ENCODE results near the gene ZNF622.
A peak's percentile ranks its signal among the peaks of the same experiment; 100 is the strongest.
"Not testable (repeated sequence)": the region's sequence is repeated elsewhere in the genome, so short reads cannot be mapped to it uniquely, and the experiment has no call there.

Gene ZNF622

GRCh38 chr5:16480144-16480543, 14.5 kb upstream of the ZNF622 start:
- no peaks in the 10 kb centered on the region for H3K4me1 ChIP-seq (ENCODE audit: insufficient read depth, low read length)
- no peak overlapping the region for H3K27ac ChIP-seq (ENCODE audit: low read depth, low read length)
- H3K27me3 ChIP-seq (ENCODE audit: insufficient read depth, low read length): no peaks in the 10 kb centered on the region
- no peak overlapping the region for H3K4me3 ChIP-seq (ENCODE audit: low read length)
- no peaks in the 10 kb centered on the region for H3K36me3 ChIP-seq (ENCODE audit: insufficient read depth, low read length)
- no peaks in the 10 kb centered on the region for H3K9me3 ChIP-seq (ENCODE audit: insufficient read depth, low read depth, low read length)
- no peak overlapping the region for H3K9ac ChIP-seq (ENCODE audit: low read depth, low read length)

- Histone ChIP-seq H3K9me3 (ENCODE audit: insufficient read depth, low read depth, low read length) (no peaks in the 10 kb centered on the region), H3K27me3 (ENCODE audit: insufficient read depth, low read length) (no peaks in the 10 kb centered on the region), H3K27ac (ENCODE audit: low read depth, low read length) (no peak overlapping the region), H3K4me1 (ENCODE audit: insufficient read depth, low read length) (no peaks in the 10 kb centered on the region), H3K9ac (ENCODE audit: low read depth, low read length) (no peak overlapping the region), H3K36me3 (ENCODE audit: insufficient read depth, low read length) (no peaks in the 10 kb centered on the region), H3K4me3 (ENCODE audit: low read length) (no peak overlapping the region)
- 86% methylated on average over 2 of the region's 3 CpGs for WGBS
These were observed 11.9 kb upstream of the ZNF622 start for GRCh38 chr5:16477541-16477940.

GRCh38 chr5:16476417-16476816, 10.8 kb upstream of the ZNF622 start:
- not testable (repeated sequence) for H3K9ac ChIP-seq (ENCODE audit: low read depth, low read length); H3K36me3 ChIP-seq (ENCODE audit: insufficient read depth, low read length); H3K4me3 ChIP-seq (ENCODE audit: low read length); H3K9me3 ChIP-seq (ENCODE audit: insufficient read depth, low read depth, low read length); H3K27ac ChIP-seq (ENCODE audit: low read depth, low read length); H3K27me3 ChIP-seq (ENCODE audit: insufficient read depth, low read length); H3K4me1 ChIP-seq (ENCODE audit: insufficient read depth, low read length)
- WGBS: 98% methylated on average over 3 of the region's 3 CpGs

- Histone ChIP-seq H3K27me3 (ENCODE audit: insufficient read depth, low read length) (no peaks in the 10 kb centered on the region), H3K9me3 (ENCODE audit: insufficient read depth, low read depth, low read length) (no peaks in the 10 kb centered on the region), H3K36me3 (ENCODE audit: insufficient read depth, low read length) (no peaks in the 10 kb centered on the region), H3K27ac (ENCODE audit: low read depth, low read length) (no peak overlapping the region), H3K9ac (ENCODE audit: low read depth, low read length) (no peak overlapping the region), H3K4me3 (ENCODE audit: low read length) (no peak overlapping the region), H3K4me1 (ENCODE audit: insufficient read depth, low read length) (no peaks in the 10 kb centered on the region)
- WGBS: 100% methylated on average over 1 of the region's 3 CpGs
These were observed 5.8 kb upstream of the ZNF622 start for GRCh38 chr5:16471387-16471786.

GRCh38 chr5:16467363-16468219, 2.0 kb upstream of the ZNF622 start:
- Histone ChIP-seq H3K4me1 (ENCODE audit: insufficient read depth, low read length) (peaks cover 6% of the 10 kb centered on the region; the same call in 1 of the 2 replicates), H3K4me3 (ENCODE audit: low read length) (0 out of 2 replicates have a peak overlapping the region, but pooled peaks have one; percentile 86), H3K9ac (ENCODE audit: low read depth, low read length) (no peak overlapping the region), H3K27me3 (ENCODE audit: insufficient read depth, low read length) (no peaks in the 10 kb centered on the region), H3K36me3 (ENCODE audit: insufficient read depth, low read length) (peaks cover 12% of the 10 kb centered on the region), H3K27ac (ENCODE audit: low read depth, low read length) (no peak overlapping the region), H3K9me3 (ENCODE audit: insufficient read depth, low read depth, low read length) (no peaks in the 10 kb centered on the region)
- WGBS: 84% methylated on average over 3 of the region's 3 CpGs

- peaks cover 38% of the 10 kb centered on the region for H3K36me3 ChIP-seq (ENCODE audit: insufficient read depth, low read length)
- H3K4me1 ChIP-seq (ENCODE audit: insufficient read depth, low read length): peaks cover 6% of the 10 kb centered on the region; the same call in 1 of the 2 replicates
- no peaks in the 10 kb centered on the region for H3K9me3 ChIP-seq (ENCODE audit: insufficient read depth, low read depth, low read length)
- peak overlapping the region; percentile 31; the same call in 1 of the 2 replicates for H3K27ac ChIP-seq (ENCODE audit: low read depth, low read length)
- no peaks in the 10 kb centered on the region for H3K27me3 ChIP-seq (ENCODE audit: insufficient read depth, low read length)
- 8% methylated on average over 40 of the region's 40 CpGs for WGBS
- H3K9ac ChIP-seq (ENCODE audit: low read depth, low read length): peak overlapping the region; percentile 85
- peak overlapping the region; percentile 86 for H3K4me3 ChIP-seq (ENCODE audit: low read length)
These were observed 696 bp downstream of the ZNF622 start for GRCh38 chr5:16464664-16465543.

GRCh38 chr5:16464231-16464630, 1.4 kb downstream of the ZNF622 start:
- Histone ChIP-seq H3K9ac (ENCODE audit: low read depth, low read length) (no peak overlapping the region), H3K27ac (ENCODE audit: low read depth, low read length) (no peak overlapping the region)
- whole genome bisulfite sequencing: 71% methylated on average over 1 of the region's 1 CpG

GRCh38 chr5:16461782-16462181, 3.8 kb downstream of the ZNF622 start:
- H3K36me3 ChIP-seq (ENCODE audit: insufficient read depth, low read length): peaks cover 69% of the 10 kb centered on the region
- H3K27me3 ChIP-seq (ENCODE audit: insufficient read depth, low read length): no peaks in the 10 kb centered on the region
- WGBS: 98% methylated on average over 1 of the region's 1 CpG
- H3K4me3 ChIP-seq (ENCODE audit: low read length): no peak overlapping the region
- no peak overlapping the region for H3K9ac ChIP-seq (ENCODE audit: low read depth, low read length)
- H3K27ac ChIP-seq (ENCODE audit: low read depth, low read length): no peak overlapping the region
- H3K9me3 ChIP-seq (ENCODE audit: insufficient read depth, low read depth, low read length): no peaks in the 10 kb centered on the region
- H3K4me1 ChIP-seq (ENCODE audit: insufficient read depth, low read length): peaks cover 6% of the 10 kb centered on the region; the same call in 1 of the 2 replicates

More at GRCh38 chr5:16464231-16464630, 1.4 kb downstream of the ZNF622 start:
- Histone ChIP-seq H3K4me3 (ENCODE audit: low read length) (peak overlapping the region; percentile 86), H3K9me3 (ENCODE audit: insufficient read depth, low read depth, low read length) (no peaks in the 10 kb centered on the region), H3K36me3 (ENCODE audit: insufficient read depth, low read length) (peaks cover 44% of the 10 kb centered on the region), H3K4me1 (ENCODE audit: insufficient read depth, low read length) (peaks cover 6% of the 10 kb centered on the region; the same call in 1 of the 2 replicates), H3K27me3 (ENCODE audit: insufficient read depth, low read length) (no peaks in the 10 kb centered on the region)

- 89% methylated on average over 1 of the region's 1 CpG for WGBS
- H3K27ac ChIP-seq (ENCODE audit: low read depth, low read length): no peak overlapping the region
- H3K36me3 ChIP-seq (ENCODE audit: insufficient read depth, low read length): peaks cover 73% of the 10 kb centered on the region
- peaks cover 8% of the 10 kb centered on the region for H3K4me1 ChIP-seq (ENCODE audit: insufficient read depth, low read length)
- H3K9ac ChIP-seq (ENCODE audit: low read depth, low read length): no peak overlapping the region
- no peaks in the 10 kb centered on the region for H3K9me3 ChIP-seq (ENCODE audit: insufficient read depth, low read depth, low read length)
- no peak overlapping the region for H3K4me3 ChIP-seq (ENCODE audit: low read length)
- no peaks in the 10 kb centered on the region for H3K27me3 ChIP-seq (ENCODE audit: insufficient read depth, low read length)
These were observed 4.6 kb downstream of the ZNF622 start for GRCh38 chr5:16461026-16461425.

- Histone ChIP-seq H3K27ac (ENCODE audit: low read depth, low read length) (no peak overlapping the region), H3K4me1 (ENCODE audit: insufficient read depth, low read length) (peaks cover 9% of the 10 kb centered on the region), H3K27me3 (ENCODE audit: insufficient read depth, low read length) (no peaks in the 10 kb centered on the region), H3K9me3 (ENCODE audit: insufficient read depth, low read depth, low read length) (no peaks in the 10 kb centered on the region), H3K4me3 (ENCODE audit: low read length) (no peak overlapping the region), H3K36me3 (ENCODE audit: insufficient read depth, low read length) (peaks cover 88% of the 10 kb centered on the region), H3K9ac (ENCODE audit: low read depth, low read length) (no peak overlapping the region)
These were observed 6.1 kb downstream of the ZNF622 start for GRCh38 chr5:16459451-16459850.

- no peak overlapping the region for H3K27ac ChIP-seq (ENCODE audit: low read depth, low read length)
- H3K36me3 ChIP-seq (ENCODE audit: insufficient read depth, low read length): peaks cover 84% of the 10 kb centered on the region
- H3K9me3 ChIP-seq (ENCODE audit: insufficient read depth, low read depth, low read length): no peaks in the 10 kb centered on the region
- H3K4me3 ChIP-seq (ENCODE audit: low read length): no peak overlapping the region
- H3K27me3 ChIP-seq (ENCODE audit: insufficient read depth, low read length): no peaks in the 10 kb centered on the region
- peaks cover 5% of the 10 kb centered on the region; the same call in 1 of the 2 replicates for H3K4me1 ChIP-seq (ENCODE audit: insufficient read depth, low read length)
- no peak overlapping the region for H3K9ac ChIP-seq (ENCODE audit: low read depth, low read length)
- WGBS: 90% methylated on average over 1 of the region's 1 CpG
These were observed 7.7 kb downstream of the ZNF622 start for GRCh38 chr5:16457853-16458252.

All from HUES64 (cell line).